ENCODE results near the gene PDPN.

The PDPN gene

GRCh38 chr1:13604176-13604575 lies 20.5 kb downstream of the PDPN start:
- no peak overlapping the region for H3K4me3 ChIP-seq (ENCODE audit: low read length)
- DNase-seq (ENCODE audit: low read depth, low spot score): no peak

GRCh38 chr1:13604721-13605120 lies 21.1 kb downstream of the PDPN start:
- no peak for DNase-seq (ENCODE audit: low read depth, low spot score)
- H3K4me3 ChIP-seq (ENCODE audit: low read length): no peak overlapping the region

- no peak for DNase-seq (ENCODE audit: low read depth, low spot score)
- no peak overlapping the region for H3K4me3 ChIP-seq (ENCODE audit: low read length)
Measured at GRCh38 chr1:13605159-13605558, 21.5 kb downstream of the PDPN start.

- no peak overlapping the region for H3K4me3 ChIP-seq (ENCODE audit: low read length)
- no peak for DNase-seq (ENCODE audit: low read depth, low spot score)
Measured at GRCh38 chr1:13607002-13607401, 23.4 kb downstream of the PDPN start.

- DNase-seq (ENCODE audit: low read depth, low spot score): no peak
Measured at GRCh38 chr1:13616234-13616633, 32.6 kb downstream of the PDPN start.

GRCh38 chr1:13617108-13617507 lies 33.5 kb downstream of the PDPN start:
- no peak for DNase-seq (ENCODE audit: low read depth, low spot score)
- no peak overlapping the region for H3K4me3 ChIP-seq (ENCODE audit: low read length)

More at GRCh38 chr1:13616234-13616633, 32.6 kb downstream of the PDPN start:
- H3K4me3 ChIP-seq (ENCODE audit: low read length): no peak overlapping the region

GRCh38 chr1:13617773-13618172 lies 34.1 kb downstream of the PDPN start:
- H3K4me3 ChIP-seq (ENCODE audit: low read length): no peak overlapping the region
- no peak for DNase-seq (ENCODE audit: low read depth, low spot score)

- DNase-seq (ENCODE audit: low read depth, low spot score): no peak
- H3K4me3 ChIP-seq (ENCODE audit: low read length): no peak overlapping the region
Measured at GRCh38 chr1:13618483-13618882, 34.9 kb downstream of the PDPN start.

GRCh38 chr1:13619909-13620308 lies 36.3 kb downstream of the PDPN start:
- no peak for DNase-seq (ENCODE audit: low read depth, low spot score)
- H3K4me3 ChIP-seq (ENCODE audit: low read length): no peak overlapping the region

- no peak overlapping the region for H3K4me3 ChIP-seq (ENCODE audit: low read length)
- no peak for DNase-seq (ENCODE audit: low read depth, low spot score)
Measured at GRCh38 chr1:13620825-13621224, 37.2 kb downstream of the PDPN start.

- no peak overlapping the region for H3K4me3 ChIP-seq (ENCODE audit: low read length)
- DNase-seq (ENCODE audit: low read depth, low spot score): no peak
Measured at GRCh38 chr1:13622446-13622845, 38.8 kb downstream of the PDPN start.

GRCh38 chr1:13623021-13623637 lies 39.5 kb downstream of the PDPN start:
- DNase-seq (ENCODE audit: low read depth, low spot score): no peak

GRCh38 chr1:13624526-13624925 lies 40.9 kb downstream of the PDPN start:
- no peak overlapping the region for H3K4me3 ChIP-seq (ENCODE audit: low read length)
- no peak for DNase-seq (ENCODE audit: low read depth, low spot score)

More at GRCh38 chr1:13623021-13623637, 39.5 kb downstream of the PDPN start:
- H3K4me3 ChIP-seq (ENCODE audit: low read length): no peak overlapping the region

- no peak for DNase-seq (ENCODE audit: low read depth, low spot score)
- H3K4me3 ChIP-seq (ENCODE audit: low read length): no peak overlapping the region
Measured at GRCh38 chr1:13627127-13627526, 43.5 kb downstream of the PDPN start.

GRCh38 chr1:13628218-13628617 lies 44.6 kb downstream of the PDPN start:
- DNase-seq (ENCODE audit: low read depth, low spot score): no peak

GRCh38 chr1:13628711-13629110 lies 45.1 kb downstream of the PDPN start:
- no peak for DNase-seq (ENCODE audit: low read depth, low spot score)

More at GRCh38 chr1:13628218-13628617, 44.6 kb downstream of the PDPN start:
- H3K4me3 ChIP-seq (ENCODE audit: low read length): no peak overlapping the region

GRCh38 chr1:13642306-13643004 lies 58.8 kb downstream of the PDPN start:
- no peak for DNase-seq (ENCODE audit: low read depth, low spot score)
- no peak overlapping the region for H3K4me3 ChIP-seq (ENCODE audit: low read length)

More at GRCh38 chr1:13628711-13629110, 45.1 kb downstream of the PDPN start:
- no peak overlapping the region for H3K4me3 ChIP-seq (ENCODE audit: low read length)

- DNase-seq (ENCODE audit: low read depth, low spot score): no peak
Measured at GRCh38 chr1:13643017-13643416, 59.4 kb downstream of the PDPN start.

GRCh38 chr1:13646521-13646920 lies 62.9 kb downstream of the PDPN start:
- H3K4me3 ChIP-seq (ENCODE audit: low read length): no peak overlapping the region
- no peak for DNase-seq (ENCODE audit: low read depth, low spot score)

More at GRCh38 chr1:13643017-13643416, 59.4 kb downstream of the PDPN start:
- H3K4me3 ChIP-seq (ENCODE audit: low read length): no peak overlapping the region

GRCh38 chr1:13651279-13651678 lies 67.6 kb downstream of the PDPN start:
- DNase-seq (ENCODE audit: low read depth, low spot score): no peak
- H3K4me3 ChIP-seq (ENCODE audit: low read length): no peak overlapping the region

- no peak overlapping the region for H3K4me3 ChIP-seq (ENCODE audit: low read length)
- no peak for DNase-seq (ENCODE audit: low read depth, low spot score)
Measured at GRCh38 chr1:13652238-13652637, 68.6 kb downstream of the PDPN start.

Measured in Jurkat, Clone E6-1 (cell line).